ENCODE measurements around the gene KCNIP4.

KCNIP4 gene

DNA sequence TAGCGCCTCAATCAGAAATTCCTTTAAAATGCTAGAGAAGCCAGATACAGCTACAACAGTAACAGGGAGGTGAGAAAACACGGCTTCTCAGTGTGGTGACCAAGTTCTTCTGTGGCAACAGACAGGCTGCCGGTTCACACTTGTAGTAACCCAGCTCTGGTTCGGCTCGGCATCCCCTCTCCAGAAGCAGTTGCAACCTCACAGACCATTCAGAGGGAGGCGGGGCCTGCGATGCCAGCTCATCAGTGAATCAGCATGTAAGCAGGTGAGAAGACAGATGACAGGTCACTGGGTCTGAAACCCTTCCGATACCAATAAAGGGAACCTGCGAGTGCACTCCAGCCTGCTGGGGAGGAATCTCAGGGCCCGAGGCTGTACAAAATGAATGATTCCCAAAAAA is 251.0 kb downstream of the KCNIP4 start:
- H3K4me3 ChIP-seq (replicated peaks; ENCODE audit: insufficient read depth, low read length): no peak overlapping the region
- H3K27ac ChIP-seq (replicated peaks): no peak overlapping the region
- no peak for DNase-seq (ENCODE audit: low read depth in 1 of 2, low spot score in 1 of 2)
- TF ChIP-seq POLR2AphosphoS5 (IDR thresholded peaks at IDR 0.05; ENCODE audit: low read depth): no peak
- TF ChIP-seq SPI1 (IDR thresholded peaks at IDR 0.05; ENCODE audit: borderline replicate concordance, low read depth): no peak
- TF ChIP-seq, protein P1, sequence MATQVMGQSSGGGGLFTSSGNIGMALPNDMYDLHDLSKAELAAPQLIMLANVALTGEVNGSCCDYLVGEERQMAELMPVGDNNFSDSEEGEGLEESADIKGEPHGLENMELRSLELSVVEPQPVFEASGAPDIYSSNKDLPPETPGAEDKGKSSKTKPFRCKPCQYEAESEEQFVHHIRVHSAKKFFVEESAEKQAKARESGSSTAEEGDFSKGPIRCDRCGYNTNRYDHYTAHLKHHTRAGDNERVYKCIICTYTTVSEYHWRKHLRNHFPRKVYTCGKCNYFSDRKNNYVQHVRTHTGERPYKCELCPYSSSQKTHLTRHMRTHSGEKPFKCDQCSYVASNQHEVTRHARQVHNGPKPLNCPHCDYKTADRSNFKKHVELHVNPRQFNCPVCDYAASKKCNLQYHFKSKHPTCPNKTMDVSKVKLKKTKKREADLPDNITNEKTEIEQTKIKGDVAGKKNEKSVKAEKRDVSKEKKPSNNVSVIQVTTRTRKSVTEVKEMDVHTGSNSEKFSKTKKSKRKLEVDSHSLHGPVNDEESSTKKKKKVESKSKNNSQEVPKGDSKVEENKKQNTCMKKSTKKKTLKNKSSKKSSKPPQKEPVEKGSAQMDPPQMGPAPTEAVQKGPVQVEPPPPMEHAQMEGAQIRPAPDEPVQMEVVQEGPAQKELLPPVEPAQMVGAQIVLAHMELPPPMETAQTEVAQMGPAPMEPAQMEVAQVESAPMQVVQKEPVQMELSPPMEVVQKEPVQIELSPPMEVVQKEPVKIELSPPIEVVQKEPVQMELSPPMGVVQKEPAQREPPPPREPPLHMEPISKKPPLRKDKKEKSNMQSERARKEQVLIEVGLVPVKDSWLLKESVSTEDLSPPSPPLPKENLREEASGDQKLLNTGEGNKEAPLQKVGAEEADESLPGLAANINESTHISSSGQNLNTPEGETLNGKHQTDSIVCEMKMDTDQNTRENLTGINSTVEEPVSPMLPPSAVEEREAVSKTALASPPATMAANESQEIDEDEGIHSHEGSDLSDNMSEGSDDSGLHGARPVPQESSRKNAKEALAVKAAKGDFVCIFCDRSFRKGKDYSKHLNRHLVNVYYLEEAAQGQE (IDR thresholded peaks at IDR 0.05; ENCODE audit: insufficient replicate concordance, low read depth): no peak
- TF ChIP-seq, protein P2, sequence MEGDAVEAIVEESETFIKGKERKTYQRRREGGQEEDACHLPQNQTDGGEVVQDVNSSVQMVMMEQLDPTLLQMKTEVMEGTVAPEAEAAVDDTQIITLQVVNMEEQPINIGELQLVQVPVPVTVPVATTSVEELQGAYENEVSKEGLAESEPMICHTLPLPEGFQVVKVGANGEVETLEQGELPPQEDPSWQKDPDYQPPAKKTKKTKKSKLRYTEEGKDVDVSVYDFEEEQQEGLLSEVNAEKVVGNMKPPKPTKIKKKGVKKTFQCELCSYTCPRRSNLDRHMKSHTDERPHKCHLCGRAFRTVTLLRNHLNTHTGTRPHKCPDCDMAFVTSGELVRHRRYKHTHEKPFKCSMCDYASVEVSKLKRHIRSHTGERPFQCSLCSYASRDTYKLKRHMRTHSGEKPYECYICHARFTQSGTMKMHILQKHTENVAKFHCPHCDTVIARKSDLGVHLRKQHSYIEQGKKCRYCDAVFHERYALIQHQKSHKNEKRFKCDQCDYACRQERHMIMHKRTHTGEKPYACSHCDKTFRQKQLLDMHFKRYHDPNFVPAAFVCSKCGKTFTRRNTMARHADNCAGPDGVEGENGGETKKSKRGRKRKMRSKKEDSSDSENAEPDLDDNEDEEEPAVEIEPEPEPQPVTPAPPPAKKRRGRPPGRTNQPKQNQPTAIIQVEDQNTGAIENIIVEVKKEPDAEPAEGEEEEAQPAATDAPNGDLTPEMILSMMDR (IDR thresholded peaks at IDR 0.05; ENCODE audit: insufficient read depth, low read length): no peak
- no peak for TF ChIP-seq GABPA (IDR thresholded peaks at IDR 0.05; ENCODE audit: low read depth)
- no peaks in the 10 kb centered on the region for H3K27me3 ChIP-seq (ENCODE audit: insufficient read depth, poor library complexity, severe bottlenecking)

DNA sequence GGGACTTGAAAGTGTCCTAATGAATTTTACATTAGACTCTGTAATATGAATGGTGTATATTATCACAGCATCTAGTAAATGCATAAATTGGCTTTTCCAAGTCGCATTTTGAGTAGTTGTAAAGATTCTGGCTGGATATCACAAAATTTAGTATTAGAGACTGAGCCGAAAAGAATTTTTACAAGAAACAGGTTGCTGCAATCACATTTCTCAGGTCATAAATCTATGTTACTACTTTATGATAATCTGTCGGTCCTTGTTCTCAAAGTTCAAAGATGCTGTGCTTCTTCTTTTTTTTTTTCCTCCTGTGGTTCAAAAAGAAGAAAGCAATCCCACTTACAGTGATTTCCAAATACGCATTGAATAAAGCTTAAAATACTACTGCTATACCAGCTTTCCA is 253.4 kb downstream of the KCNIP4 start:
- Histone ChIP-seq H3K27ac (replicated peaks) (no peak overlapping the region), H3K4me3 (replicated peaks; ENCODE audit: insufficient read depth, low read length) (no peak overlapping the region), H3K27me3 (ENCODE audit: insufficient read depth, poor library complexity, severe bottlenecking) (no peaks in the 10 kb centered on the region)
- TF ChIP-seq, protein P2 (IDR thresholded peaks at IDR 0.05; ENCODE audit: insufficient read depth, low read length): no peak
- TF ChIP-seq GABPA (IDR thresholded peaks at IDR 0.05; ENCODE audit: low read depth) (no peak), POLR2AphosphoS5 (IDR thresholded peaks at IDR 0.05; ENCODE audit: low read depth) (no peak), SPI1 (IDR thresholded peaks at IDR 0.05; ENCODE audit: borderline replicate concordance, low read depth) (no peak)
- TF ChIP-seq, protein P1 (IDR thresholded peaks at IDR 0.05; ENCODE audit: insufficient replicate concordance, low read depth): no peak
- DNase-seq (ENCODE audit: low read depth in 1 of 2, low spot score in 1 of 2): no peak

DNA sequence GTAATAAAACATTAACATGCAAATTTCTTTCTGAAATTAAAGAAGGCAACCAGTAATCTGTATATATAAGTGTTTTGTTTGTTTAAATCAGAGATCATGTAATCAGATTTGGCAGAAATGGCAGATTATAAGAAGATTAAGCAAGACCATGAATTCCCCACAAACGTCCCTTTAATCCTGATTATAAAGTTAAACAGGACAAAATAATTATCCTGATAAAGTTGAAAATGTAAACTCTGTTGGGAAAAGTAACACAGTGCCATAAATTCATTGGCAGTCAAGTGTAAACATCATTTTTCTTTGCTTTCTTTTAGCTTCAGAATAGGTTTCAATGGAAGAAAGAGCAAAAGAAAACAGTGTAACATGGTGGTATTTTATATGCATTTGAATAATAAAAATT is 256.3 kb downstream of the KCNIP4 start:
- no peak overlapping the region for H3K4me3 ChIP-seq (replicated peaks; ENCODE audit: insufficient read depth, low read length)
- DNase-seq (ENCODE audit: low read depth in 1 of 2, low spot score in 1 of 2): no peak
- no peaks in the 10 kb centered on the region for H3K27me3 ChIP-seq (ENCODE audit: insufficient read depth, poor library complexity, severe bottlenecking)
- no peak overlapping the region for H3K27ac ChIP-seq (replicated peaks)
- no peak for TF ChIP-seq SPI1 (IDR thresholded peaks at IDR 0.05; ENCODE audit: borderline replicate concordance, low read depth)
- TF ChIP-seq, protein P2 (IDR thresholded peaks at IDR 0.05; ENCODE audit: insufficient read depth, low read length): no peak
- TF ChIP-seq, protein P1 (IDR thresholded peaks at IDR 0.05; ENCODE audit: insufficient replicate concordance, low read depth): no peak
- no peak for TF ChIP-seq GABPA (IDR thresholded peaks at IDR 0.05; ENCODE audit: low read depth)
- TF ChIP-seq POLR2AphosphoS5 (IDR thresholded peaks at IDR 0.05; ENCODE audit: low read depth): no peak

Data from HL-60 (cell line).